OCI-LY7 (cell line): ENCODE data around the gene P3H2.

Experiments
- EZH2phosphoT487 ChIP-seq: fragments of 200-600 bp; sonication (generic); IDR thresholded peaks from 2 replicates; pipeline ENCODE4 v1.6.1; 2018; ENCODE audit warnings: low read depth, borderline replicate concordance, mild to moderate bottlenecking, mixed run types, antibody characterized with exemption, low read length, moderate library complexity, mixed read lengths
- TF ChIP-seq, protein P1 (sequence below): fragments of 200-600 bp; sonication (generic); conservative IDR thresholded peaks from 2 replicates; pipeline ENCODE4 v1.5.1; 2014; ENCODE audit warnings: mild to moderate bottlenecking, antibody characterized with exemption, low read length, moderate library complexity, mixed read lengths

GRCh38 chr3:190048932-190049441 lies 71.7 kb downstream of the P3H2 start:
- TF ChIP-seq, protein P1, sequence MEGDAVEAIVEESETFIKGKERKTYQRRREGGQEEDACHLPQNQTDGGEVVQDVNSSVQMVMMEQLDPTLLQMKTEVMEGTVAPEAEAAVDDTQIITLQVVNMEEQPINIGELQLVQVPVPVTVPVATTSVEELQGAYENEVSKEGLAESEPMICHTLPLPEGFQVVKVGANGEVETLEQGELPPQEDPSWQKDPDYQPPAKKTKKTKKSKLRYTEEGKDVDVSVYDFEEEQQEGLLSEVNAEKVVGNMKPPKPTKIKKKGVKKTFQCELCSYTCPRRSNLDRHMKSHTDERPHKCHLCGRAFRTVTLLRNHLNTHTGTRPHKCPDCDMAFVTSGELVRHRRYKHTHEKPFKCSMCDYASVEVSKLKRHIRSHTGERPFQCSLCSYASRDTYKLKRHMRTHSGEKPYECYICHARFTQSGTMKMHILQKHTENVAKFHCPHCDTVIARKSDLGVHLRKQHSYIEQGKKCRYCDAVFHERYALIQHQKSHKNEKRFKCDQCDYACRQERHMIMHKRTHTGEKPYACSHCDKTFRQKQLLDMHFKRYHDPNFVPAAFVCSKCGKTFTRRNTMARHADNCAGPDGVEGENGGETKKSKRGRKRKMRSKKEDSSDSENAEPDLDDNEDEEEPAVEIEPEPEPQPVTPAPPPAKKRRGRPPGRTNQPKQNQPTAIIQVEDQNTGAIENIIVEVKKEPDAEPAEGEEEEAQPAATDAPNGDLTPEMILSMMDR = no peak
- TF ChIP-seq EZH2phosphoT487 = no peak
